SH-SY5Y (cell line): ENCODE measurements around the gene RGS9.

Source experiments
- GATA2 ChIP-seq: IDR thresholded peaks from 2 replicates; pipeline ENCODE4 v1.6.1; 2011; ENCODE audit warnings: mild to moderate bottlenecking, low read depth, low read length
- GATA3 ChIP-seq: IDR thresholded peaks from 2 replicates; pipeline ENCODE4 v1.6.1; 2011; ENCODE audit warnings: low read depth, mild to moderate bottlenecking, low read length, moderate library complexity

- TF ChIP-seq GATA2 (no peak), GATA3 (no peak)
Observed at GRCh38 chr17:65101371-65101770, 35.8 kb upstream of the RGS9 start.
